HFFc6 (cell line): Measurements from ENCODE around the gene EEF1AKMT3. TPM values are rescaled to one million over a fixed set of nuclear protein-coding genes. Genes with fewer than 3 reads are reported as not detected.

Experiments used
- DNase-seq: peaks from one replicate; pipeline ENCODE4 v3.0.0-alpha.2; 2018
- H3K27ac Mint-ChIP-seq: 2 replicates; pipeline ENCODE4 v1.8.0; 2020; ENCODE audit warnings: mild to moderate bottlenecking, mixed read lengths
- H3K27me3 Mint-ChIP-seq: 2 replicates; pipeline ENCODE4 v1.8.0; 2021; ENCODE audit warnings: mild to moderate bottlenecking, moderate library complexity, mixed read lengths; ENCODE audit not compliant: insufficient read depth
- H3K36me3 Mint-ChIP-seq: 2 replicates; pipeline ENCODE4 v1.8.0; 2021; ENCODE audit warnings: low read depth, mixed read lengths
- H3K4me1 Mint-ChIP-seq: 2 replicates; pipeline ENCODE4 v1.8.0; 2020; ENCODE audit warnings: low read depth, mixed read lengths
- H3K4me3 Mint-ChIP-seq: 2 replicates; pipeline ENCODE4 v1.8.0; 2020; ENCODE audit warnings: mild to moderate bottlenecking, moderate library complexity, mixed read lengths
- H3K9me3 Mint-ChIP-seq: 2 replicates; pipeline ENCODE4 v1.8.0; 2020; ENCODE audit warnings: mild to moderate bottlenecking, mixed read lengths
- CTCF ChIP-seq: fragments of 200-600 bp; sonication (generic); IDR thresholded peaks from 2 replicates; pipeline ENCODE4 v1.5.0; 2021; ENCODE audit warnings: antibody characterized with exemption, mild to moderate bottlenecking
- long read RNA-seq: library from polyadenylated mRNA; unstranded; transcript quantifications from one replicate; pipeline ENCODE4 v2.0.0, GENCODE V29; 2019
- total RNA-seq, 6 experiments: library from RNA; stranded (reverse); fragmentation: NEBNext Ultra II Directional; extraction: Animal tissue kit (Norgen Biotek cat#: 25700); gene quantifications; 2 replicates in 1 of 6; 3 replicates in 5 of 6; pipeline ENCODE4 v1.2.3, GENCODE V29; 2021

Gene EEF1AKMT3
- total RNA-seq: 1 to 10 TPM; 6.3 to 9.0 (median 7.8) TPM
- long read RNA-seq, partial matches to known transcripts: 3 of 3 reads
- long read RNA-seq, other reads (novel, unspliced or antisense): 0 of 3 reads

- H3K27me3 Mint-ChIP-seq: peaks cover 2% of the 10 kb centered on the region
- H3K9me3 Mint-ChIP-seq: no peaks in the 10 kb centered on the region
- H3K4me1 Mint-ChIP-seq: peaks cover 35% of the 10 kb centered on the region
- TF ChIP-seq CTCF: no peak
- peak within 1 kb of the TSS; percentile 100 for H3K27ac Mint-ChIP-seq
- H3K4me3 Mint-ChIP-seq: peak within 1 kb of the TSS; percentile 99
- H3K36me3 Mint-ChIP-seq: peaks cover 35% of the 10 kb centered on the region
- peak; percentile 30 for DNase-seq
These were observed at the start of gene EEF1AKMT3 for GRCh38 chr12:57772429-57773322. Gene EEF1AKMT3 (plus strand): TSS chr12:57772614. CDS start chr12:57772725, 111 bp downstream.

- DNase-seq: no peak
- Mint-ChIP-seq H3K36me3 (peaks cover 19% of the 10 kb centered on the region), H3K27ac (no peak overlapping the region), H3K9me3 (no peaks in the 10 kb centered on the region), H3K4me3 (no peak overlapping the region), H3K27me3 (peaks cover 2% of the 10 kb centered on the region; the same call in 1 of the 2 replicates), H3K4me1 (no peaks in the 10 kb centered on the region)
- TF ChIP-seq CTCF: no peak
These were observed 49.4 kb upstream of the EEF1AKMT3 start for GRCh38 chr12:57722716-57723629.

- no peak for TF ChIP-seq CTCF
- H3K27ac Mint-ChIP-seq: no peak overlapping the region
- no peak for DNase-seq
These were observed 48.8 kb upstream of the EEF1AKMT3 start for GRCh38 chr12:57723630-57723962.

GRCh38 chr12:57724003-57724935 is 48.1 kb upstream of the EEF1AKMT3 start:
- Mint-ChIP-seq H3K4me3 (no peak overlapping the region), H3K9me3 (no peaks in the 10 kb centered on the region), H3K27ac (no peak overlapping the region), H3K27me3 (peaks cover 2% of the 10 kb centered on the region; the same call in 1 of the 2 replicates), H3K4me1 (no peaks in the 10 kb centered on the region), H3K36me3 (peaks cover 12% of the 10 kb centered on the region; the same call in 1 of the 2 replicates)
- DNase-seq: no peak
- no peak for TF ChIP-seq CTCF

More at GRCh38 chr12:57723630-57723962, 48.8 kb upstream of the EEF1AKMT3 start:
- Mint-ChIP-seq H3K27me3 (peaks cover 2% of the 10 kb centered on the region; the same call in 1 of the 2 replicates), H3K4me1 (no peaks in the 10 kb centered on the region), H3K4me3 (no peak overlapping the region), H3K36me3 (peaks cover 15% of the 10 kb centered on the region; the same call in 1 of the 2 replicates), H3K9me3 (no peaks in the 10 kb centered on the region)
